HG03378 (cell line): ENCODE measurements around the gene PMEPA1.
"Not testable (repeated sequence)": the region's sequence is repeated elsewhere in the genome, so short reads cannot be mapped to it uniquely, and the experiment has no call there.

ENCODE experiments used
- ATAC-seq: cut with Tn5 transposase; IDR thresholded peaks from one replicate; pipeline ENCODE4 v1.9.1; 2021; ENCODE audit warnings: mild to moderate bottlenecking, moderate library complexity; ENCODE audit not compliant: unreplicated experiment

Gene PMEPA1

DNA sequence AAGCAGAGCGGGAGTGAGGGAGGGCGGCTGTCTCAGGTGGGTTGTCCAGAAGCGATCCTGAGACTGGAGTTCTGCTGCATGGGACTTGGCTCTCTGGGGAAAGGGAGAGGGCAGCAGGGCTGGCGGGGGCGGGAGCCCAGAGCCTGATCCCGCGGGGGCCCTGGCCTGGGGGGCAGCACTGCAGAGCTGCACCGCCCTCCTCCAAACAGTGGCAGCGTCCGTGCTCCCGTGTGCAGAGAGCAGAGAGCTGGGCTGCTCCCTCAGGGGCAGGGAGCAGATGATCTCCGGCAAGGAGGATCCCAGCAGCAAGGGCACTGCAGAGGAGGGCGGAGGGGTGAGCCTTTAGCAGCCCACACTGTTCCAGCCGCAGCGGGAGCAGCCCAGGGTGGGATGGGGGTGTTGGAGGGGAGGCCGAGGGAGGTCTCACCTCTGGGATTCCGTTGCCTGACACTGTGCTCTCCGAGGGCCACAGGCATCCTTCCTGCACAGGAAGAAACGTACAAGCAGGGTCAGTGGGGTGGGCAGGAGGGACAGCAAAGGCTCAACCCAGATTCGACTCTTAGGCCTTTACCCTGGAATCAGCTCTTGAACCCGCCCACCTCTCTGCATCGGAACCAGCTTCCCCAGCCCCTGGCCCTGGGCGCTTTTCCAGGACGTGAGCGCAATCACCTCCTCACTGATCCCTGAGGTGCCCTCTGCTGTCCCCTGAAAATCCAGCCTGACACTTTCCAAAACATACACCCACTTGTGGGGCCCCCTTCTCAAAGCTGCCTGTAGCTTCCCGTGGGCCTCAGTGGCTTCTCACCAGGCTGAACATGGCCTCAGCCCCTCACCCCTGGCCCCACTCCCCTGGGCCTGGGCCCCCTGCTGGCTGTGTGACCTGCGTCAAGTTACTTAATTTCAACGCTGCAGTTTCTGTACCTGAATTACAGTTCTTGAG is 56.9 kb downstream of the PMEPA1 start:
- ATAC-seq = no peak

DNA sequence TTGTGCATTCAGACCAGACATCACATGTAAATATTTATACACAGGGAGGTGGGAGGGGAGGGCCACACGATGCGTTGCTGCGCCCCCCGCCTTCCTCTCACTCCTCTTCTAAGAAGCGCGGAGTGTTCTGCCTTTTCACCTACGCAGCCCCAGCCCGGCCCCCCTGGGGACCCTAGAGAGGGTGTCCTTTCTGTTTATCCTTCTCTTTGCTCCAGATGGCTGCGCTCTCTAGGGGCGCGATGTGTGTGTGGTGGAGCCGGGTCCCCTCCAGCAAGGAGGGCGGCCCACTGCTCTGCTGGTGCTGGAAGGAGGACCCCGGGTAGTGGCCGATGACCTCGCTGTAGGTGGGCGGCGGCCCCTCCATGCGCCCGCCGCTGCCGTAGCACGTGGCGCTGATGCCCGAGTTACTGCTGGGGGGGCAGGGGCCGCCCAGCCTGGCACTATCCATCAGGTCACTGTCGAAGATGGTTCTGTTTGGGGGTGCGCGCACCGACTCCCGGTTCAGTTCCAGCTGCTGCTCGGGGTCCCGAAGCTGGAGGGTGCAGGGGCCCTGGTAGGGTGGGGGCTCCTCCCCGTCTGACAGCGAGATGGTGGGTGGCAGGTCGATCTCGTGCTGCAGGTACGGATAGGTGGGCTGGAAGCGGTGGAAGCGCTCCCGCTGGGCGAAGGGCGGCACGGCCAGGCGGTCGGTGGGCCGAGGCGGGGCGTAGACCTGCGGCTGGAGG is 57.8 kb downstream of the PMEPA1 start:
- ATAC-seq = no peak

DNA sequence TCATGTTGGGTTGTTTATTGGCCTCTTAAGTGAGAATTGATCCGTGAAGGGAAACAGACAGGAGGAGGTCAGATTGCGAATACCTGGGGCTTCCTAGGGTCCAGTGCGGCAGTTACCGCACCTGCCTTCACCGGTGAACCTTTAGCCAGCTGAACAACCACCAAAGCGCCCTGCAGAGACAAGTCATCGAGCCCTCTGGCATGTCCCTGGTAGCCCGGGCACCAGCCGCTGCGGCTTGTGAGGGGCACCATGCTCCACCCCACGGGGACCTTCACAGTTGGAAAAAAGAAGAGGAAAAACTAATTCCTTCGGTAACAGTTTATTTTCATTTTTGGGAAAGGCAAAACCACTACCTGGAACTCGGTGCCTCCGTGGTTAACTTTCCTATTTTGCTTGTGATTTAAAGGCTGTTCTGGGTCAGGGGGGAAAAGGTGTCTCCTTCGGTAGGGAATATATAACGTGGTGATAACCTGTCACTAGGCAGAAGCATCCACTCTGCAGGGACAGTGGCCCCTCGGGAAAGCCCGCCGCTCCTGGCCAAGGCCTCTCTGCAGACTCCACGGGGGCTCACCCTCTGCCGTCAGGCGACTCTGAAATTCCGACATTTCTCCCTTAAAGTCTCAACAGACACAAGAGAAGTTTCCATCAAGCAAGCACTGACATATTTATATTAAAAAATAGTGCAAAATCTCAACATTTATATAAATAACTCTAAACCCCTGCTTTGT is 58.9 kb downstream of the PMEPA1 start:
- ATAC-seq = no peak

DNA sequence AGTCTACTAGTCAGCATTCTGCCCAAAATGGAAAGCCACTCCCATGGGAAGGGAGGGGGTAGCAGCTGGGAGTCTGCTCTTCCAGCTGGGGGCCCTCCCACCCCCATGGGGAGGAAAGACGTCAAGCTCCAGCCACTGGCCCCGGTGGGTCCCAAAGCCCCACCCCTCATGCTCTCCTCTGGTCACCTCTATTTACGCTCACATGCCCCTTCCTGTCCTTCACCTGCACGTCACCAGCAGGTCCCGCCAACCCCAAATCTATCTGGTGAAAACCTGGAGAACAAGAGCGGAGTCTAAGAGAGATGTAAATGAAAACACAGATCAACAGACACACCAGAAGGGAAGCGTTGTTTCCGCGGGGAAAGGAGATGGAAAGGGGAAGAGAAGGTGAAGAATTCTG is 59.5 kb downstream of the PMEPA1 start:
- no peak for ATAC-seq

DNA sequence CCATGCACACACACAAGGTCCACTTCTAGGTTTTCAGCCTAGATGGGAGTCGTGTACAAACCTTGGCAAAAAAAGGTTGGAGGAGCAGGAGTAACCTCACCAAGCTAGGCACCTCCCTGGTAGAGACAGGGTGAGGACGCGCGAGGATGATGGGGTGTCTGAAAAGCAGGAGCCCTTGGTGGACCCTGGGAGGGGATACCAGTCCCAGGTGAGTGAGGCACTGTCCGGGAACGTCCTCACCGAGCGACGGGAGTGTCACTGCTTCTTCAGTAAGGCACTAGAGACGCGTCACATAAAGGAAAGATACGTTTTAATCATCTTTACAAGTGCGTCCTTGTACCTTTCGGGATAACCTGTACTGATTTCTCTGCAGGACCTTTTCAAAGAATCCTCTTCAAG is 60.2 kb downstream of the PMEPA1 start:
- no peak for ATAC-seq

DNA sequence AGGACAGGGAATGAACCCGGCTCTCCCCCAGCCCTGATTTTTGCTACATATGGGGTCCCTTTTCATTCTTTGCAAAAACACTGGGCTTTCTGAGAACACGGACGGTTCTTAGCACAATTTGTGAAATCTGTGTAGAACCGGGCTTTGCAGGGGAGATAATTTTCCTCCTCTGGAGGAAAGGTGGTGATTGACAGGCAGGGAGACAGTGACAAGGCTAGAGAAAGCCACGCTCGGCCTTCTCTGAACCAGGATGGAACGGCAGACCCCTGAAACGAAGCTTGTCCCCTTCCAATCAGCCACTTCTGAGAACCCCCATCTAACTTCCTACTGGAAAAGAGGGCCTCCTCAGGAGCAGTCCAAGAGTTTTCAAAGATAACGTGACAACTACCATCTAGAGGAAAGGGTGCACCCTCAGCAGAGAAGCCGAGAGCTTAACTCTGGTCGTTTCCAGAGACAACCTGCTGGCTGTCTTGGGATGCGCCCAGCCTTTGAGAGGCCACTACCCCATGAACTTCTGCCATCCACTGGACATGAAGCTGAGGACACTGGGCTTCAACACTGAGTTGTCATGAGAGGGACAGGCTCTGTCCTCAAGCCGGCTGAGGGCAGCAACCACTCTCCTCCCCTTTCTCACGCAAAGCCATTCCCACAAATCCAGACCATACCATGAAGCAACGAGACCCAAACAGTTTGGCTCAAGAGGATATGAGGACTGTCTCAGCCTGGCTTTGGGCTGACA is 60.8 kb downstream of the PMEPA1 start:
- no peak for ATAC-seq

DNA sequence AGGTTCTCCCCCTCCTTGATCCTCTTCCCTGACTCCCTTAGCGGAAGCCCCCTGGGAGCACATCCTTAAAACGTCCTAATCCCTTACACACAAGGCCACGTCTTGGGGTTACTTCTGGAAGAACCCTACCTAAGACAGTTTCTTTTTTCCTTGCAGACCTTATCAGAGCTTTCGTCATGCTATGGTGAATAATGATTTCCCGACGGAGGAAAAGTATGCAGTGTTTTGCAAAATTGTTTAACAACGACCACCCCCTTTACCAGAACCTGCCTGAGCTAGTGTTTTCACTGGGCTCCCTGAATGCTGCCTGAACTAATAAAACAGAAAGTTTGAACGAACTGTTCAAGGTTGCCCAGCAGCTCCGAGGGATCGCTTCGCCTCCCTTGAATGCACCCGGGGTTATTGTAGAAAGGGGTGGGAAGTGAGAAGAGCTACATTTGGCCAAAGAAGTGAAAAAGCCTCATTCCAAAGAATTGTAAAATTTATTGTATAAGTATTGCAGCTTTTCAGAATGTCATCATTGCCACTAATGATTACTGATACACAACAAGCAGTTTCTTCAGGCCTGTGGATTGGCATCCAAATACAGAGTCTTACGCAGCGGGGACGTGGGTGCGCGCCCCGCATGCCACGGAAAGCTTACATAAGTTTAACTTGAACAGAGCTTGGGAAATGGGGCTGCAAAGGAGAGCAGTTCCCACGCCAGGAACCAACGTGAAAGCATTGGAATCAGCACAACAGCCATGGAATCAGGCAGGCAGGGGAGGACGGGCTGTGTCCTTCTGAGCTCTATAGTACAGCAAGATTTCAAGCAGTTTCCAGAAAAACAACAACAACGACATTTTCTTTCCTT is 61.7 kb downstream of the PMEPA1 start:
- ATAC-seq = no peak

DNA sequence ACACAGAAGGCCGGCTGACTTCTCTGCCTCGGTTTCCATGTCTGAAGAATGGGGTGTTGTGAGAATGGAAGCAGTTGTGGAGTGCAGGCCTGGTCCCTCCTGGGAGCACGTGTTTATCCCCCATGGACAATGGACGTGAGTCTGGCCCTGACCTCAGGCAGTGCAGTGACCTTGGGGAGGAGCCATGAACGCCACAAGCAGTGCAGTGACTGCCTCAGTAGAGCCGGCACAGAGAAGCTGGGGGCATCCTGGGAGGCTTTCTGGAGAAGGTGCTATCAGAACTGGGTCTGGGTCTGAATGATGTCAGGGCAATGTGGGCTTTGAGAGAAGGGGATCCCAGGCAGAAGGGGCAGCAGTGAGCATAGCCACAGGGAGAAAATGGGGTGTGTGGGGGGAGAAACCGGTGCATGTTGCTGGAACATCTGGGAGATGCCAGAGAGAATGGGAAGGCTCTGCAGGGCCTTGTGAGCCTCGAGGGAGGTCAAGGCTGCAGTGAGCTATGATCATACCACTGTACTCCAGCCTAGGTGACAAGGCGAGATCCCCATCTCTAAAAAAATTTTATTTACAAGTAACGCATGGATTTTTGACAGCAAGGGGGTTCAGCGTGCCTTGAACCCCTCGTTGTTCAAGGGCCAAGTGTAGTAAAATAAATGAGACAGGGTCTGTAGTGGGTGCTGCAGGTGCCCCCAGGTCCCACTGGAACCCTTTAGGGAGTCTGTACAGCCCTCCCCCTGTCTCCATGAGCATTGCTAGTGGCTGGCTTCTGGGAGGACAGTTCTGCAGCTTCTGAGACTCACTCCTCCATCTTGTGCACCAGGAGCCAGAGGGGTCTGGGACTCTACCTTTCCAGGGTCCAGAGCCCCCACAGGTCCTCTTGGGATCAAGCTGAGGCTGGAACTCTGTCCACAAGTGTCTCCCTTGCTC is 62.5 kb downstream of the PMEPA1 start:
- no peak for ATAC-seq

DNA sequence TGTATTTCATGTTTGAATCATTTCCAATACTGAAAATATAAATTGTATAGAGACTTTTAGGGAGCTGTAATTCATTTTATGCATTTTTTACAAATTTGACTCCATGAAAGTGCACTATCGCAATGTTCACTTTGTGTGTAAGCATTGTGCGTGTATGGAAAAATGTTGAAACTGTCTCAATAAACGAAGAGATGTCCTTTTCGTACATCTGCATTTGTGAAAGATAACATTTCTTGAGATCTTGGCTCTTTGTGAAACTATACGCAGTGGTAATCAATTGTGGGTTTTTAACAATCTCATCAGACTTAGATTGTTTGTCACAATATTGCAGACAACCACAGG is 70.9 kb downstream of the PMEPA1 start:
- no peak for ATAC-seq

DNA sequence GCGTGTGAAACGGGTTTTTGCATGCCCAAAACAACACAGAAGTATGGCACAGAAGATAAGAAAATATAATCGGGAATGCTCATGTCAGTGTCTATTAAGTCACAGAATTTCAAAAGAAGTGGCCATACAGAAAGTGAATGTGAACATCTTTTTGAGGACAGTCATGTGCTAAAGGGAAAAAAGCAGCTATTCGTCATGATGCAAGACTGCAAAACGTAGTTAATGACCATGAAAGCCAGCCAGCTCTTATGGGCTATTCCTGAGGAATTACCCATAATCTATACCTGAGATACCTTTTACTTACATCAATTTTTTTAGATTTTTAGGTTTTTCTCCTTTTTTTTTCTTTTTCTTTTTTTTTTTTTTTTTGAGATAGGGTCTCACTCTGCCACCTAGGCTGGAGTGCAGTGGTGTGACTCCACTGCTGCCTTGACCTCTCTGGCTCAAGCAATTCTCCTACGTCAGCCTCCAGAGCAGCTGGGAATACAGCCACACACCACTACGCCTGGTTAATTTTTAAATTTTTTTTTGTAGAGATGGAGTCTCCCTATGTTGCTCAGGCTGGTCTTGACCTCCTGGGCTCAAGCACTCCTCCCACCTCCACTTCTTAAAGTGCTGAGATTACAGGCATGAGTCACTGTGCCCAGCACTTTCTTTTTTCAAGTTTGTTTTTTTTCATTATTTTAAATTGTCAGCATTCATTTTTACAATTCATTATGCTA is 71.5 kb downstream of the PMEPA1 start:
- ATAC-seq = no peak

DNA sequence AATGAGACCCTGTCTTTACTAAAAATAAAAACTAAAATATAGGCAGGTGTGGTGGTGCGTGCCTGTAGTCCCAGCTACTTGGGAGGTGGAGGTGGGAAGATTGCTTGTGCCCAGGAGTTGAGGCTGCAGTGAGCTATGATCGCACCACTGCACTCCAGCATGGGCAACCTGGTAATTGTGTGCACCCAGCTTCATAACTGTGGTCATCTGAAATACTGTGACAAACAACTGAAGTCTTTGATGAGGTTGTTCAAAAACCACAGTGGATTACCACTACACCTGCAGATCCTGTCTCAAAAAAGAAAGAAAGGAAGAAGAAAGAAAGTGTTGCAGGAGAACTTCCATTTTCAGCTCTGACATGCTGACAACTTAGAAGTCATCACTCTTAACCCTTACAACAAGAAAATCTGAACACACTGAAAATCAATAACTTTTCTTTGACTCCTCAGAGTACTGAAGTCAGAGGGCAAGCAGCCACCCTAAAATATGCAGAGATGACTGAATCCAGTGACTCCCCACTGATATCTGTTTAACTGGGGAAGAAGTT is 75.8 kb downstream of the PMEPA1 start:
- ATAC-seq = no peak

DNA sequence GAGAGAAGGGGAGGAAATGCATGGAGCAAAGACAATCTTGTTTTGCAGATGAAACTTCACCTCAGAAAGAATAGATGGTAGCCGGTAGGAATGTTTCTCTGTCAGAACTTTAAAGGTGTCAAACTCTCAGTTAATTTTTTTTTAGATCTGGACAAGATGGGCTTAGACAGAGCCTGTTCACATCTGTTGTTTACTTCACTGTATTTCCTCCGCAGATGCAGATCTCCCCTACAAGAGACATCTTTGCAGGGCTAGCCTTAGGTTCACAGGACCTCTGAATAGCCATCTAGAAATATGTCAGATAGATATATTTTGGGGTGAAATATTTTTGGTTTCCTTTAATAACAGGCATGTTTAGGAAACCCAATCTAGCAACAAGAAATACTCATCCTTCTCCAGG is 77.5 kb downstream of the PMEPA1 start:
- no peak for ATAC-seq

DNA sequence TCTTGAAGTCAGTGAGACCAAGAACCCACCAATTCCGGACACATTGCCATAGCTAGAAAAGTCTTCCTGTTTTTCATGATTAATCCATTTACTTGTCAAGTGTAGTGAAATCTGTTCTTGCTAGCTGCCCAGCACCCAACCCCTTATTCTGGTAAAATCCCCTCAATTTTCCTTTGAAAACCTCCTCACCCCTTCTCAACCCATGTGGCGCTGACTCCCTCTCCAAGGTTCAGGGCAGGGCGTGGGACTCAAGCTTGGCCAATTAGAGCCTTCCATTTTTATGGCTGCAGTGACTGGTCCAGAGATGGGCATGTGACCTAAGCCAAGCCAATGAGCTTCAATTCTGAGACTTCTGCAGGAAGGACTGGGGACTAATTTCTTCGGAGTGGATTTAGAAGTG is 79.8 kb downstream of the PMEPA1 start:
- no peak for ATAC-seq

DNA sequence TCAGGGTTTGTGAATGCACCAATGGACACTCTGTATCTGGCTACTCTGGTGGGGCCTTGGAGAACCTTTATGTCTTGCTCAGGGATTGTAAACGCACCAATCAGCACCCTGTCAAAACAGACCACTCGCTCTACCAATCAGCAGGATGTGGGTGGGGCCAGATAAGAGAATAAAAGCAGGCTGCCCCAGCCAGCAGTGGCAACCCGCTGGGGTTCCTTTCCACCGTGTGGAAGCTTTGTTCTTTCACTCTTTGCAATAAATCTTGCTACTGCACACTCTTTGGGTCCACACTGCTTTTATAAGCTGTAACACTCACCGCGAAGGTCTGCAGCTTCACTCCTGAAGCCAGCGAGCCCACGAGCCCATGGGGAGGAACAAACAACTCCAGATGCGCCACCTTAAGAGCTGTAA is 80.3 kb downstream of the PMEPA1 start:
- not testable (repeated sequence) for ATAC-seq

DNA sequence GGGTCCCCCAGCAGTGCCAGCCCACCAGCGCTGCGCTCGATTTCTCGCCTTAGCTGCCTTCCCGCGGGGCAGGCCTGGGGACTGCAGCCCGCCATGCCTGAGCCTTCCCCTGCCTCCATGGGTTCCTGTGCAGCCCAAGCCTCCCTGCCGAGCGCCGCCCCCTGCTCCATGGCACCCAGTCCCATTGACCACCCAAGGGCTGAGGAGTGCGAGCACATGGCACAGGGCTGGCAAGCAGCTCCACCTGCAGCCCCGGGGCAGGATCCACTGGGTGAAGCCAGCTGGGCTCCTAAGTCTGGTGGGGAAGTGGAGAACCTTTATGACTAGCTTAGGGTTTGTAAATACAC is 80.9 kb downstream of the PMEPA1 start:
- not testable (repeated sequence) for ATAC-seq

DNA sequence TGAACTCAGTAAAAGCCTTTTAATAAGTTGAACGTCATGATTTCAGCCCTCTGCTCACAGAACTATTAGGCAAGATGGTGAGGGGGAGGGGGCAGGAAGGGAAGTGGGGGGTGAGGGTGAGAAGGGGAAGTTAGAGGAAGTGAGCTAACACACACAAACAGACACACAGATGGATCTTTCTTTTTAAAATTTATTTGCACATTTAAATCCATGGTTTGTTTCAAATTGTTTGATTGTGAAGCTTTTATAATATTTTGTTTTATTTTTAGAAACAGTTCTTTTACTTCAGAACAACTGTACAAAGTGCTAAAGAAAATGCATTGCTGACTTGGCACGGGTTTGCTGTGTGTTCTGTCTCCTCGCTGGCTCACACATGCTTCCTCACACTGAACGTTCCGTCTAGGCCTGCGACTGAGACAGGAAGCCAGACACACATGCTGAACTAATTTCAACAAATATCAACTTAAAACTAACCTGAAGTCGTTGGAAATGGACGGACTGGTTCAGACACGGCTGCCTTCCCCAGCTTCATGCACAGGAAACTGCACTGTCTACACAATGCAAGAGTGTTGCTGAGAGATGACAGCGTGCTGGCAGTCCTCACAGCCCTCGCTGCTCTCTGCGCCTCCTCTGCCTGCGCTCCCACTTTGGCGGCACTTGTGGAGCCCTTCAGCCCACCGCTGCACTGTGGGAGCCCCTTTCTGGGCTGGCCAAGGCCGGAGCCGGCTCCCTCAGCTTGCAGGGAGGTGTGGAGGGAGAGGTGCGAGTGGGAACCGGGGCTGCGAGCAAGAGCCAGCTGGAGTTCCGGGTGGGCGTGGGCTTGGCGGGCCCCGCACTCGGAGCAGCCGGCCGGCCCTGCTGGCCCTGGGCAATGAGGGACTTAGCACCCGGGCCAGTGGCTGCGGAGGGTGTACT is 81.5 kb downstream of the PMEPA1 start:
- no peak for ATAC-seq

DNA sequence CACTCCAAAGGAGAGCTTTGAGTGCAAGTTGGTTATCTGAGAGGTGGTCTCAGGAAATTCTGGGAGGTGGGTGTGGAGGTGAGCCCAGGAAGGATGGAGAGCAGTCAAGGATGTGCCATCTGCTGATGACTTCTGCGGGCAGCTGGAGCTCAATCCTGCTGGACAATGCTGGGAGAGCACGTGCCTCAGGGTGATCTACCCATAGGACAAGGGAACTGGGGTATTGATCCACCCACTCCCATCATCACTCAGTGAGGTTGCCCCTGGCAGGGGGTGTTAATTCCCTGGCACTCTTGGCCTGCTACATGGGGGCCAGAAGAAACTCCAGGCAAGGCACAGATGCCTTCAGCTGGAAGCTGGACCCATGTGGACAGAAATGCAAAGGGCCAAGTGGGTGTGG is 82.5 kb downstream of the PMEPA1 start:
- ATAC-seq = no peak
